Measurements from ENCODE around the gene CACNA1G.

The CACNA1G gene

GRCh38 chr17:50589095-50589705, 28.7 kb downstream of the CACNA1G start:
- DNase-seq, result no peak

GRCh38 chr17:50590946-50591737, 30.6 kb downstream of the CACNA1G start:
- DNase-seq, result no peak

GRCh38 chr17:50593321-50593720, 32.8 kb downstream of the CACNA1G start:
- DNase-seq, result no peak

GRCh38 chr17:50594128-50594823, 33.8 kb downstream of the CACNA1G start:
- DNase-seq, result no peak

- no peak for DNase-seq
Measured at GRCh38 chr17:50594892-50595291, 34.4 kb downstream of the CACNA1G start.

- DNase-seq, result peak; percentile 6
Measured at GRCh38 chr17:50596191-50597037, 35.9 kb downstream of the CACNA1G start.

GRCh38 chr17:50598487-50598886, 38.0 kb downstream of the CACNA1G start:
- no peak for DNase-seq

GRCh38 chr17:50599606-50600005, 39.1 kb downstream of the CACNA1G start:
- DNase-seq, result no peak

- peak; percentile 6 for DNase-seq
Measured at GRCh38 chr17:50601823-50602375, 41.4 kb downstream of the CACNA1G start.

- no peak for DNase-seq
Measured at GRCh38 chr17:50602836-50603235, 42.3 kb downstream of the CACNA1G start.

- DNase-seq, result peak; percentile 13
Measured at GRCh38 chr17:50603340-50603739, 42.8 kb downstream of the CACNA1G start.

- DNase-seq, result peak; percentile 74
Measured at GRCh38 chr17:50604513-50604912, 44.0 kb downstream of the CACNA1G start.

GRCh38 chr17:50605429-50605828, 44.9 kb downstream of the CACNA1G start:
- peak; percentile 8 for DNase-seq

- no peak for DNase-seq
Measured at GRCh38 chr17:50607522-50608175, 47.1 kb downstream of the CACNA1G start.

GRCh38 chr17:50608700-50609379, 48.3 kb downstream of the CACNA1G start:
- no peak for DNase-seq

GRCh38 chr17:50609380-50610074, 49.0 kb downstream of the CACNA1G start:
- DNase-seq, result no peak

GRCh38 chr17:50611634-50612033, 51.1 kb downstream of the CACNA1G start:
- no peak for DNase-seq

GRCh38 chr17:50612281-50612680, 51.8 kb downstream of the CACNA1G start:
- DNase-seq, result no peak

GRCh38 chr17:50613007-50613992, 52.8 kb downstream of the CACNA1G start:
- DNase-seq, result no peak
